Measurements from ENCODE around the gene PHF2.

Gene PHF2

GRCh38 chr9:93579711-93580516 lies 3.5 kb downstream of the PHF2 start:
- H3K4me3 ChIP-seq (ENCODE audit: low read depth, low read length): no peak overlapping the region
- TF ChIP-seq CTCF (IDR thresholded peaks at IDR 0.05; ENCODE audit: low read depth, low read length, missing control alignments): no peak
- DNase-seq (ENCODE audit: low read depth): no peak

- no peak overlapping the region for H3K4me3 ChIP-seq (ENCODE audit: low read depth, low read length)
- no peak for TF ChIP-seq CTCF (IDR thresholded peaks at IDR 0.05; ENCODE audit: low read depth, low read length, missing control alignments)
- no peak for DNase-seq (ENCODE audit: low read depth)
Observed at GRCh38 chr9:93580654-93581380, 4.4 kb downstream of the PHF2 start.

GRCh38 chr9:93582115-93582514 lies 5.7 kb downstream of the PHF2 start:
- no peak for DNase-seq (ENCODE audit: low read depth)
- TF ChIP-seq CTCF (IDR thresholded peaks at IDR 0.05; ENCODE audit: low read depth, low read length, missing control alignments): no peak
- no peak overlapping the region for H3K4me3 ChIP-seq (ENCODE audit: low read depth, low read length)

GRCh38 chr9:93582550-93582949 lies 6.2 kb downstream of the PHF2 start:
- DNase-seq (ENCODE audit: low read depth): no peak
- no peak for TF ChIP-seq CTCF (IDR thresholded peaks at IDR 0.05; ENCODE audit: low read depth, low read length, missing control alignments)
- no peak overlapping the region for H3K4me3 ChIP-seq (ENCODE audit: low read depth, low read length)

GRCh38 chr9:93585259-93585658 lies 8.9 kb downstream of the PHF2 start:
- TF ChIP-seq CTCF (IDR thresholded peaks at IDR 0.05; ENCODE audit: low read depth, low read length, missing control alignments): no peak
- H3K4me3 ChIP-seq (ENCODE audit: low read depth, low read length): no peak overlapping the region
- no peak for DNase-seq (ENCODE audit: low read depth)

GRCh38 chr9:93585695-93586094 lies 9.3 kb downstream of the PHF2 start:
- no peak for TF ChIP-seq CTCF (IDR thresholded peaks at IDR 0.05; ENCODE audit: low read depth, low read length, missing control alignments)
- no peak for DNase-seq (ENCODE audit: low read depth)
- H3K4me3 ChIP-seq (ENCODE audit: low read depth, low read length): no peak overlapping the region

Data from GM12864 (cell line).